Testis (tissue), 3 donors: ENCODE results near the gene GARIN5B. TPM values are rescaled to one million over a fixed set of nuclear protein-coding genes. Genes with fewer than 3 reads are reported as not detected.

Experiments used
- DNase-seq: peaks from one replicate; pipeline ENCODE4 v3.0.0-alpha.2; 2019
- H3K27ac ChIP-seq, 2 donors: fragments of 200-600 bp; sonication (generic); one replicate each; pipeline ENCODE4 v1.5.1; 2019
- H3K27me3 ChIP-seq: fragments of 200-600 bp; sonication (generic); one replicate; pipeline ENCODE4 v1.5.1; 2019
- H3K36me3 ChIP-seq: fragments of 200-600 bp; sonication (generic); one replicate; pipeline ENCODE4 v1.5.1; 2017; ENCODE audit warnings: low read depth; ENCODE audit errors: missing control alignments
- H3K4me1 ChIP-seq: fragments of 200-600 bp; sonication (generic); one replicate; pipeline ENCODE4 v1.5.1; 2019
- H3K4me3 ChIP-seq, 2 donors: fragments of 200-600 bp; sonication (generic); one replicate each; pipeline ENCODE4 v1.5.1; 2017 to 2019
- H3K9me3 ChIP-seq: fragments of 200-600 bp; sonication (generic); one replicate; pipeline ENCODE4 v1.5.1; 2017
- CTCF ChIP-seq, 3 experiments: fragments of 450-650 bp in 2 of 3; fragments of 200-600 bp in 1 of 3; sonication (generic) in 1 of 3; IDR thresholded peaks; one replicate each; pipeline ENCODE4 v1.5.1; 2016 to 2019; ENCODE audit warnings: antibody characterized with exemption in 3 of 3, mild to moderate bottlenecking in 2 of 3, moderate library complexity in 1 of 3
- POLR2A ChIP-seq: fragments of 450-650 bp; IDR thresholded peaks from one replicate; pipeline ENCODE4 v1.6.1; 2017; ENCODE audit warnings: antibody characterized with exemption, mild to moderate bottlenecking, moderate library complexity
- WGBS, 2 donors: methylation state at CpG; one replicate each; pipeline ENCODE4 v1.1.5; 2018; 5-methylcytosine and 5-hydroxymethylcytosine counted together
- intact Hi-C: fragments of 100-400 bp; cut with DNase I; formaldehyde crosslinking; loops from one replicate; pipeline ENCODE4 v1.15.1; 2023; ENCODE audit warnings: low total_unique reads
- polyA plus RNA-seq: library from polyadenylated mRNA; stranded (reverse); fragments of 350-450 nt; fragmentation: Illumina TruSeq; extraction: RNeasy Lipid Tissue Mini Kit (QIAGEN cat#74804); gene quantifications from one replicate; pipeline ENCODE4 v1.2.3, GENCODE V29; 2014; ENCODE audit warnings: low read depth, low replicate concordance; ENCODE audit not compliant: insufficient read depth
- total RNA-seq, 2 donors: library from RNA; depleted of rRNA; stranded (reverse); fragments of >200 nt; gene quantifications; one replicate each; pipeline ENCODE4 v1.2.3, GENCODE V29; 2016

GARIN5B gene
- total and polyA plus RNA-seq, 3 donors from 2014 or later, result 11.3 to 49.6 (median 28.2) TPM

- TF ChIP-seq CTCF (IDR thresholded peaks at IDR 0.05), result no peak
- TF ChIP-seq POLR2A, result no peak
- Histone ChIP-seq H3K9me3 (no peaks in the 10 kb centered on the region), H3K36me3 (no peaks in the 10 kb centered on the region), H3K27me3 (no peaks in the 10 kb centered on the region), H3K4me1 (peaks cover 7% of the 10 kb centered on the region), H3K27ac (no peak overlapping the region), H3K4me3 (no peak overlapping the region)
- intact Hi-C loops, result no loop called here
- WGBS, 2 donors, result 72 to 75% methylated on average over 9 to 11 of the region's 11 CpGs
- DNase-seq, result no peak
These were observed 16.1 kb upstream of the GARIN5B start for GRCh38 chr19:55379174-55379573.

GRCh38 chr19:55377356-55378131 is 14.5 kb upstream of the GARIN5B start:
- Histone ChIP-seq H3K36me3 (no peaks in the 10 kb centered on the region), H3K9me3 (no peaks in the 10 kb centered on the region), H3K27me3 (no peaks in the 10 kb centered on the region), H3K4me1 (no peaks in the 10 kb centered on the region), H3K4me3 (no peak overlapping the region), H3K27ac (no peak overlapping the region)
- WGBS, 2 donors, result 23 to 35% methylated on average over 20 to 43 of the region's 43 CpGs
- DNase-seq, result no peak
- TF ChIP-seq CTCF (IDR thresholded peaks at IDR 0.05), result no peak
- TF ChIP-seq POLR2A, result no peak
- intact Hi-C loops, result no loop called here

GRCh38 chr19:55376241-55376933 is 13.3 kb upstream of the GARIN5B start, which contains the start of gene TMEM190:
Gene TMEM190 (plus strand): TSS chr19:55376826. CDS start chr19:55376854, 28 bp downstream.
- TF ChIP-seq POLR2A (no peak), CTCF (IDR thresholded peaks at IDR 0.05) (no peak)
- Histone ChIP-seq H3K27me3 (no peaks in the 10 kb centered on the region), H3K4me1 (no peaks in the 10 kb centered on the region), H3K27ac (no peak within 1 kb of the TSS), H3K9me3 (no peaks in the 10 kb centered on the region), H3K36me3 (no peaks in the 10 kb centered on the region), H3K4me3 (no peak within 1 kb of the TSS)
- 75 to 77% methylated on average over 14 to 21 of the region's 21 CpGs for WGBS, 2 donors
- no peak for DNase-seq
- intact Hi-C loops, result no loop called here

GRCh38 chr19:55373993-55374757 is 11.1 kb upstream of the GARIN5B start:
- no peaks in the 10 kb centered on the region for H3K9me3 ChIP-seq
- no peaks in the 10 kb centered on the region for H3K36me3 ChIP-seq
- TF ChIP-seq CTCF (IDR thresholded peaks at IDR 0.05), result no peak
- TF ChIP-seq POLR2A, result no peak
- 34 to 35% methylated on average over 8 to 27 of the region's 31 CpGs for WGBS, 2 donors
- intact Hi-C loops, result no loop called here
- H3K27me3 ChIP-seq, result no peaks in the 10 kb centered on the region
- no peak overlapping the region for H3K4me3 ChIP-seq
- no peak overlapping the region for H3K27ac ChIP-seq
- peaks cover 6% of the 10 kb centered on the region for H3K4me1 ChIP-seq
- DNase-seq, result no peak
